T-helper 17 cell (primary cell): ENCODE data around the gene CITED2. TPM values are rescaled to one million over a fixed set of nuclear protein-coding genes. Genes with fewer than 3 reads are reported as not detected.
"Not testable (repeated sequence)": the region's sequence is repeated elsewhere in the genome, so short reads cannot be mapped to it uniquely, and the experiment has no call there.

ENCODE experiments used
- ATAC-seq: fragments of 150-1000 bp; cut with Tn5 transposase; 2 replicates; pipeline ENCODE4 v1.10.0; 2021; ENCODE audit warnings: mild to moderate bottlenecking, moderate library complexity
- DNase-seq, 3 donors: peaks; one replicate each; pipeline versions ENCODE4 v3.0.0 to v3.0.0-alpha.2; 2020 to 2021
- H3K9me3 ChIP-seq: one replicate; pipeline ENCODE4 v1.7.0; 2013; ENCODE audit warnings: low read length, mild to moderate bottlenecking; ENCODE audit not compliant: control insufficient read depth, poor library complexity, severe bottlenecking
- H3K27ac Mint-ChIP-seq: one replicate; pipeline ENCODE4 v1.8.0; 2022; ENCODE audit warnings: mild to moderate bottlenecking, moderate library complexity, mixed read lengths
- H3K27me3 Mint-ChIP-seq: one replicate; pipeline ENCODE4 v1.8.0; 2022; ENCODE audit warnings: mixed read lengths
- H3K36me3 Mint-ChIP-seq: one replicate; pipeline ENCODE4 v1.8.0; 2022; ENCODE audit warnings: low read depth, mixed read lengths
- H3K4me1 Mint-ChIP-seq: one replicate; pipeline ENCODE4 v1.8.0; 2022; ENCODE audit warnings: mild to moderate bottlenecking, mixed read lengths
- H3K4me3 Mint-ChIP-seq: one replicate; pipeline ENCODE4 v1.8.0; 2022; ENCODE audit warnings: mild to moderate bottlenecking, moderate library complexity, mixed read lengths
- total RNA-seq, 4 donors: library from RNA in 2 of 4; stranded (reverse) in 2 of 4; gene quantifications; one replicate each; pipeline ENCODE4 v1.2.3 and lab custom pipeline; 2022 to 2026

Gene CITED2
- total RNA-seq, 2 donors from 2014 or later: 156 to 170 TPM

DNA sequence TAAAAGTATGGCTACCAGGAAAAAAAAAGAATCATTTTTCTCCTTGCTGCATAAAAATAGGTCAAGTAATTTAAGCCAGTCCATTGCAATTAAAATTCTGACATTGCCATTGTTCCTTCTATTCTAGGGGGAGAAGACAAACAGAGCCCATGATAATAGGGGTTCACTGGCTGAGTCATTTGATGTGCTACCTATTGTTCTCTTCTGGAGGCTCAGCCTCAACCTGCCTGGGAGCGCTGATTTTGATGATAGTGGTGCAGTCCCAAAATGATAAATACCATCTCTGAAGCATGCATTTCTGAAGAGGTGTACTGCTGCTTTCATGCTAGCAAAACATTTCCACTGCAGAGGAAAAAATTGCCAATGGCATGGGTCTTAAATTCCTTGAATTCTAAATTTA lies 5.8 kb downstream of the CITED2 start:
- Mint-ChIP-seq H3K4me1 (peaks cover 40% of the 10 kb centered on the region), H3K27me3 (no peaks in the 10 kb centered on the region), H3K36me3 (peaks cover under 1% of the 10 kb centered on the region), H3K4me3 (peak overlapping the region; percentile 12), H3K27ac (peak overlapping the region; percentile 57)
- no peaks in the 10 kb centered on the region for H3K9me3 ChIP-seq
- no peak for ATAC-seq
- no peak for DNase-seq

DNA sequence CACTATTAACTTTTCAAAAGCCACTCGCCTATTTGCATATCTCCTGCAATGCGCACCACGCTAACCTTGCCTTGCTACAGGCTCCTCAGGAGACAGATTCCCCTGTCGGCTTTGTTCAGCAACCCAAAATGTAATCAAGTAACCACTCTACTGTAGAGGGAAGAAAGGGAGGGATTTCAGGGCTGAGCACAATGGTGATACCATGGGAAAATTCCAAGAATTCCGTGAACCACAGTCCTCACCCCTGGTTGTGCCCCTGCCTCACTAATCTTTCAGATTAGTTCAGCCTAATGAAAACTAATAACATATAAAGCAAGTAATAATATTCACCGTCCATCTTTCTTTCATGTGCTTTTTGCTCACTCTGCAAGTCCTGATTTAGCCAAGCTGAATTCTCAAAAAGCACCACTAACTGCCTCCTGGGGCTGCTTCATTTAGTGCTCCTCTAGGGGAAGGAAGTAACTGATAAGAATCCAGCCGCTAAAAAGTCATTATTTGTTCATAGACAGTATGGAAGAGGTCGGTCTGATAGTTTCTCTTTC lies 6.6 kb downstream of the CITED2 start:
- H3K4me3 Mint-ChIP-seq: peak overlapping the region; percentile 25
- DNase-seq (no peak), ATAC-seq (no peak)
- H3K27me3 Mint-ChIP-seq: no peaks in the 10 kb centered on the region
- no peaks in the 10 kb centered on the region for H3K36me3 Mint-ChIP-seq
- peaks cover 46% of the 10 kb centered on the region for H3K4me1 Mint-ChIP-seq
- H3K27ac Mint-ChIP-seq: peak overlapping the region; percentile 57
- no peaks in the 10 kb centered on the region for H3K9me3 ChIP-seq

DNA sequence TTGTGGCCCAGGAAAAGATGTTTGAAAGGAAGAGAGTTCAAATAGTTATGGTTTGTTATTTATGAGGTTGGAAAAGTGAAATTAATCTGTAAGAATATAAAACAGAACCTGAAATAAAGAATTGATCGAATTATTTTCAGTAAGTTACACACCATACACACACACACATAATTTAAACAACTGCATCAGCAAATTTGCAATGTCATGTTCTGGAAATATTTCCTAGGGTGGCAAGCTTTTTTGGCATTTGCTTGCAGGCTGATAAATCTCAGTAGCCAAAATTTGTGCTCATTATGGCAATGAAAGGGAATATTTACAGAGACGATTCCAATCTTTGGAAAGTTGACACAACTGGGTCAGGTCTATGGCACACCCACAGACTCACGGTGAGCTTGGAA lies 9.5 kb downstream of the CITED2 start:
- peaks cover 42% of the 10 kb centered on the region for H3K4me1 Mint-ChIP-seq
- H3K9me3 ChIP-seq: no peaks in the 10 kb centered on the region
- DNase-seq (no peak), ATAC-seq (no peak)
- H3K27me3 Mint-ChIP-seq: no peaks in the 10 kb centered on the region
- peak overlapping the region; percentile 72 for H3K27ac Mint-ChIP-seq
- no peak overlapping the region for H3K4me3 Mint-ChIP-seq
- no peaks in the 10 kb centered on the region for H3K36me3 Mint-ChIP-seq

DNA sequence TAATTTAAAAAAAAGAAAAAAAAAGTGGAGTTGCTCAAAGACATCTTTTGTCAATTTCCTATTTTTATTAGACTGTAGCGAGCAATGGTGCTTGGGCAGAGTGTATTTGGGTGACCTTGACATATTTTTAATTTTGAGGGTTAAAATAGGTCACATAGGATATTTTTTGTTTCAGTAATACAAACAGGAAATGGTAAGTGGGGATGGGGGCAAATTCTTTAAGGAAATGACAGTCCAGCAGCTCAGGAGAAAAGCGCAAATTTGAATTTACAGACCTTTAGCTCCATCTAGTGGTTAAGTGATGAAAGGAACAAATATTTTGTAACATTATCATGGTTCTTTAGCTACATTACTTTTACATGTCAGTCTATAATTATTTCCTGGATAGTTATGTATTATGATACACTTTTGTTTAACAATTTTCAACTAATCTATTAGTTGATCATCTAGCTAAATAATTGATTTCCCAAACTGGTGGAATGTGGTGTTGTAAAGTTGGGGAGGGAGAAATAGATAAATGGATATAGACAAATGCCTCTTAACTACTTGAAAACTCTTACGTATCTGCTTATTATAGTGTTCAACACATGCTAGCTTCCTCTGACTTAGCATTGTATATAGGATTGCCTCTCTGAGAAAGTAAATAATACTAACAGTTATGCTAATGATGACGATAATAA lies 10.0 kb downstream of the CITED2 start:
- H3K27ac Mint-ChIP-seq: peak overlapping the region; percentile 72

DNA sequence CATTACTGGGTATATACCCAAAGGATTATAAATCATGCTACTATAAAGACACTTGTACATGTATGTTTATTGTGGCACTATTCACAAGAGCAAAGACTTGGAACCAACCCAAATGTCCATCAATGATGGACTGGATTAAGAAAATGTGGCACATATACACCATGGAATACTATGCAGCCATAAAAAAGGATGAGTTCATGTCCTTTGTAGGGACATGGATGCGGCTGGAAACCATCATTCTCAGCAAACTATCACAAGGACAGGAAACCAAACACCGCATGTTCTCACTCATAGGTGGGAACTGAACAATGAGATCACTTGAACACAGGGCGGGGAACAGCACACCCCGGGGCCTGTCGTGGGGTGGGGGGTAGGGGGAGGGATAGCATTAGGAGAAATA lies 10.7 kb downstream of the CITED2 start:
- Mint-ChIP-seq H3K4me1 (peaks cover 38% of the 10 kb centered on the region), H3K27ac (peak overlapping the region; percentile 72)
- H3K36me3 Mint-ChIP-seq, H3K9me3 ChIP-seq, ATAC-seq, H3K4me3 Mint-ChIP-seq, DNase-seq, H3K27me3 Mint-ChIP-seq: not testable (repeated sequence)

More for the DNA sequence above, 10.0 kb downstream of the CITED2 start:
- H3K27me3 Mint-ChIP-seq: no peaks in the 10 kb centered on the region
- H3K4me1 Mint-ChIP-seq: peaks cover 38% of the 10 kb centered on the region
- no peak overlapping the region for H3K4me3 Mint-ChIP-seq
- ATAC-seq (peak; percentile 59), DNase-seq (no peak)
- no peaks in the 10 kb centered on the region for H3K9me3 ChIP-seq
- H3K36me3 Mint-ChIP-seq: no peaks in the 10 kb centered on the region

DNA sequence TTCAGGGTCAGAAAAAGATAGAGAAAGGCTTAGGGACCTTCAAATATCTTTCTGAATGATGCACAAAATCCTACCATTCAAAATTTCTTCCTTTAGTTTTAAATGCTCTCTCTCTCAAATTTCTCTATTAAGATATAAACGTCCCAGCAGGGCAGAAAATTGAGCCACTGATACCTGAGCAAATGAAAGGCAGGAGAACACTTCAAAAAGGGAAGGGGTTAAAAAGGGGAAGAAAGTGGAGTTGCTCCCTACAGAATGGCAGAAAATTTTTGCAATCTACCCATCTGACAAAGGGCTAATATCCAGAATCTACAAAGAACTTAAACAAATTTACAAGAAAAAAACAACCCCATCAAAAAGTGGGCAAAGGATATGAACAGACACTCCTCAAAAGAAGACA lies 11.3 kb downstream of the CITED2 start:
- not testable (repeated sequence) for H3K36me3 Mint-ChIP-seq, DNase-seq, ATAC-seq, H3K4me3 Mint-ChIP-seq, H3K9me3 ChIP-seq, H3K27me3 Mint-ChIP-seq
- H3K27ac Mint-ChIP-seq: peak overlapping the region; percentile 51
- H3K4me1 Mint-ChIP-seq: peaks cover 38% of the 10 kb centered on the region

DNA sequence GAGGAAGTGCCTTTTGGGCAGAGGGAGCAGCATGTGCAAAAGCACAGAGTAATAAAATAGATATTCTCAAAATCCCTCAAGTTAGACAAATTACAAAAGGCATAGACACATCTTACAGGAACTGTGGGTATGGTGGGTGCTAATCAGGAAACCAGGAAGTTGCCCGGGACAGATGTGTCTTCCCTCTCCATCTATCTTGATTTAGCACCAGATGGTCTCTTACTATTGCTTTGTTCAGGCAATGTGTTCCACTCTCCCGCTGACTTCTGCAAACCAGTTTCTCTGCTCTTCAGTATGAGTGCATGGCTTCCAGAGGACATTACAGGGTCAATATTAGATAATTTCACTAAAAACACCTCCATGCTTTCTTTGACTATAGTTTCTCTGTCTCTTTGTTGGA lies 13.2 kb downstream of the CITED2 start:
- ATAC-seq (no peak), DNase-seq (no peak)
- Mint-ChIP-seq H3K36me3 (no peaks in the 10 kb centered on the region), H3K27me3 (no peaks in the 10 kb centered on the region), H3K27ac (peak overlapping the region; percentile 51), H3K4me1 (peaks cover 33% of the 10 kb centered on the region), H3K4me3 (no peak overlapping the region)
- H3K9me3 ChIP-seq: no peaks in the 10 kb centered on the region

DNA sequence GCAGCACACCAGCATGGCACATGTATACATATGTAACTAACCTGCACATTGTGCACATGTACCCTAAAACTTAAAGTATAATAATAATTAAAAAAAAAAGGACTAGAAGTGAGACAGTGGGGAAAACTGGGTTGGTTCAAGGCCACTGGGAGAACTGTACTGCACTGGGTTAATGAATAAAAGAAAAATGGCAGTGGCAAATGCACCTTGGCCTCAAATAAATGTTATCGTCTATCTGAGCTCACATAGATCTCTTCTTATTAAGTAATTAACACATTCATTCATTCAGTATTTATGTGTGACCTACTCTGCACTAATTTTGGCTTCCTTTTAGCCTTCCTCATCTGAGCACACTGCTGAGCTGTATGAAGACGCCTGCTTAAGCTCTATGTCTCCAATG lies 17.5 kb downstream of the CITED2 start:
- H3K27ac Mint-ChIP-seq: no peak overlapping the region
- H3K4me3 Mint-ChIP-seq: no peak overlapping the region

DNA sequence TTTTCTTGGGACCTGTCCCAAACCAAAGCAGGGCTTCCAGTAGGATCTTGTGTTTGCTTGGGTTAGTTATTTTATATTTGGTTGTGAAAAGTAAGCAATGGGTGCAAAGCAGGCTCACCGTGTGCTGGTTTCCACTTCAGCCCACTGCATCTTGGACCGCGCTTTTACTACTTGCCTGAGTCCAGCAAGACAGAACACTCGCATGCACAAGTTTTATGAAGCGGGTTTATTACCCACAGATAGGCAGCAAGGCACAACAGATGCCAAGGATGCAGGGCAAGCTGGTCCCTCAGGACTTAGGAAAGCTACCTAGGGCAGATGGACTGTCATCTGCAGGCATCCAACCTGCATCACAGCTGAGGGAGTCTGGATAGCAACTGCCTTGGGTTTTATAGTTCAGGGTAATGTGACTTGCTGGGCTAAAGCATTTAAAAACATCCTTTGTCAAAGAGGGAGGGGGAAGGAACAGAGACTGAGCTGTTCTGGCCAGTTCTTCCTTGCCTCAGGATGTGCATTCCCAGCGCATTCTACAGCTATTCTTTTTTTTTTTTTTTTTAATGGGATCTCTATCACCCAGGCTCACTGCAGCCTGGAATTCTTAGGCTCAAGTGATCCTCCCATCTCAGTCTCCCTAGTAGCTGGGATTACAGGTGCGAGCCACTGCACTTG lies 18.5 kb downstream of the CITED2 start:
- Mint-ChIP-seq H3K27ac (no peak overlapping the region), H3K27me3 (no peaks in the 10 kb centered on the region), H3K4me3 (no peak overlapping the region), H3K36me3 (no peaks in the 10 kb centered on the region), H3K4me1 (peaks cover 4% of the 10 kb centered on the region)
- DNase-seq: no peak
- no peaks in the 10 kb centered on the region for H3K9me3 ChIP-seq
- no peak for ATAC-seq

More for the DNA sequence above, 17.5 kb downstream of the CITED2 start:
- DNase-seq (no peak), ATAC-seq (no peak)
- no peaks in the 10 kb centered on the region for H3K9me3 ChIP-seq
- Mint-ChIP-seq H3K36me3 (no peaks in the 10 kb centered on the region), H3K4me1 (peaks cover 11% of the 10 kb centered on the region), H3K27me3 (no peaks in the 10 kb centered on the region)

DNA sequence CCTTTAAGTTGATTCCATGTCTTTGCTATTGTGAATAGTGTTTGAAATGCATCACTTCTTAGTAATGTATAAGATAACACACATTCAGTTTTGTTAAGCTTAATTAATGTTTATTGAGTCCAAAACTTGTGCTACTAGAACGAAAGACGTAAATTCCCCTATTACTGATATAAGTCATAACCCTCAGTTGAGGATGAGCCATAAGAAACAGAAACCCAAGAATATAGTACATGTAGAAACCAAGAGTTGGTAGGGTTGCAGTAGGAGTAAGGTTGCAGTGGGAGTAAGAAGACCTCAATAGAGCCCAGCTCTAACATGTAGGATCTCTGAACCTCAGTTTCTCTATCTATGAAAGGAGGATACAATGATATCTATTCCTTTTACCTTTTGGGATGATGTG lies 19.3 kb downstream of the CITED2 start:
- H3K4me3 Mint-ChIP-seq: no peak overlapping the region
- H3K4me1 Mint-ChIP-seq: peaks cover 4% of the 10 kb centered on the region
- H3K27ac Mint-ChIP-seq: no peak overlapping the region
- ATAC-seq (no peak), DNase-seq (no peak)
- no peaks in the 10 kb centered on the region for H3K27me3 Mint-ChIP-seq
- no peaks in the 10 kb centered on the region for H3K9me3 ChIP-seq
- H3K36me3 Mint-ChIP-seq: no peaks in the 10 kb centered on the region

DNA sequence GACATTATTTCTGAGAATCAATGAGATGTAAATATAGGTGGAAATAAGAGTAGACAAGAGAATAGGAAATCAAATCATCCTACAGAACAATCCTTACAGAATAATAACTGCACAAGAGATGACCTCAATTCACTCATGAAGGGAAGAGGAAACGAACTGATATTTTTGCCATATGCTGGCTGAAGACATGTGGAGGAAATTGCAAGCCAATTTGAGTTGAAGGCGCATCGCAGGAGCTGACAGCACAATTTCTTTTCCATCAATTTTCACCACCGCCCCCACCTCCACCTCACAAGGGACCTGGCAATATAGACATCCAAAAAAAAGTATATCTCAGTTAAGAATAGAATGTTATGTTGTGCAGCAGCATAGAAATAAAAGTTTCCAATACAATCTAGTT lies 20.3 kb downstream of the CITED2 start:
- H3K27ac Mint-ChIP-seq: no peak overlapping the region
- ATAC-seq (no peak), DNase-seq (no peak)
- no peak overlapping the region for H3K4me3 Mint-ChIP-seq
- H3K9me3 ChIP-seq: no peaks in the 10 kb centered on the region
- peaks cover 7% of the 10 kb centered on the region for H3K4me1 Mint-ChIP-seq
- H3K36me3 Mint-ChIP-seq: no peaks in the 10 kb centered on the region
- H3K27me3 Mint-ChIP-seq: no peaks in the 10 kb centered on the region

DNA sequence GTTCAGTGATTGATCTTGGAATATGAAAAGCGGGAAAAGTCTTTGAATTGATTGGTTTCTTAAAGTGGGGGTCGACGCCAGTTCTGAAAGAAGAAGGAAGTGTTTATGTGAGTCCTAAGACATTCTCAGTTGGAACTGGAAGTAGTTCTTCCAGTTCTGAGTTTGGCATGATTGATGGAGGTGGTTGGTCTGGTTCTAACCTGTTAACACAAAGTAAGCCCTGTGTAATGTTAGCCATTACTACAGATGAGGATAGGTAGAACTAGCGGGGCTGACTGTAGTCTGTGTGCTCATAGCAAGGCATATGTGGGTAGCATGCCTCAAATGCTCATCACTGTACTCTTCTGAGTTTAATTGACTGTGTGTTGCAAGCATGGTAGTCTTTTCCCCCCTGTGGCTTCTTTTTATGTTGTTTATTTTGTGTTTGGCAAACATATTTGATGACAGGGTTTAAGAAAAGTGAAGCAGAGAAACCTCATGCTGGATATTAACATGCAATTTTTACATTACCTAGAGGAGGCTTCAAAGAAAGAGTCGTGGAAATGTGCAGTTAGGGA lies 24.9 kb downstream of the CITED2 start:
- Mint-ChIP-seq H3K27ac (no peak overlapping the region), H3K4me3 (no peak overlapping the region), H3K36me3 (no peaks in the 10 kb centered on the region), H3K27me3 (no peaks in the 10 kb centered on the region), H3K4me1 (peaks cover 5% of the 10 kb centered on the region)
- ATAC-seq (no peak), DNase-seq (no peak)
- H3K9me3 ChIP-seq: no peaks in the 10 kb centered on the region

DNA sequence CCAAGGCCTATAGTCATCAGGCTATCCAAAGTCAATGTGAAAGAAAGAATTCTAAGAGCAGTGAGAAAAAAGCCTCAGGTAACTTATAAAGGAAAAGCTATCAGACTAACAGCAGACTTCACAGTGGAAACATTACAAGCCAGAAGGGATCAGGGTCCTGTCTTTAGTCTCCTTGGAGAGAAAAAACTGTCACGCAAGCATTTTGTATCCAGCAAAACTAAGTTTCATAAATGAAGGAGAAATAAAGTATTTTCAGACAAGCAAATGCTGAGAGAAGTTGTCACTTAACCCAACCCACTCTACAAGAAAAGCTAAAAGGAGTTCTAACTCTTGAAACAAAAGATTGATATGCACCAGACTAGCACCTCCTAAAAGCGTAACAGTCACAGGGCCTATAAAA lies 28.1 kb downstream of the CITED2 start:
- Mint-ChIP-seq H3K4me1 (peaks cover 12% of the 10 kb centered on the region), H3K27ac (no peak overlapping the region), H3K36me3 (no peaks in the 10 kb centered on the region), H3K27me3 (no peaks in the 10 kb centered on the region), H3K4me3 (no peak overlapping the region)
- no peak for DNase-seq
- no peak for ATAC-seq
- no peaks in the 10 kb centered on the region for H3K9me3 ChIP-seq
